ENCODE results near the gene PLGRKT. TPM values are rescaled to one million over a fixed set of nuclear protein-coding genes. Genes with fewer than 3 reads are reported as not detected.

PLGRKT gene
- total and polyA plus RNA-seq, 9 donors = 2.9 to 35.8 (median 13.3) TPM

GRCh38 chr9:5459289-5459829, 21.6 kb upstream of the PLGRKT start:
- H3K27ac ChIP-seq = no peak overlapping the region
- no peak for DNase-seq
- intact Hi-C loops (cut with DNase I) = loop anchor here in 3 of 4 donors (5.0 to 10.0 kb wide), 4 partner anchors 55 to 145 kb away; partner anchors contain the start of gene PDCD1LG2 (in 1 of the 3)
- no peaks in the 10 kb centered on the region for H3K36me3 ChIP-seq
- no peak overlapping the region for H3K4me3 ChIP-seq
- no peaks in the 10 kb centered on the region for H3K27me3 ChIP-seq
- whole genome bisulfite sequencing, 3 donors = 80 to 82% (median 81%) methylated on average over 4 of the region's 4 CpGs
- TF ChIP-seq CTCF (IDR thresholded peaks at IDR 0.05) = no peak
- TF ChIP-seq EP300 (IDR thresholded peaks at IDR 0.05) = no peak
- no peaks in the 10 kb centered on the region for H3K4me1 ChIP-seq (ENCODE audit: insufficient read depth)
- H3K9me3 ChIP-seq = no peaks in the 10 kb centered on the region

GRCh38 chr9:5455181-5455580, 17.5 kb upstream of the PLGRKT start:
- Histone ChIP-seq H3K4me1 (ENCODE audit: insufficient read depth) (no peaks in the 10 kb centered on the region), H3K9me3 (no peaks in the 10 kb centered on the region), H3K36me3 (no peaks in the 10 kb centered on the region), H3K4me3 (no peak overlapping the region), H3K27ac (no peak overlapping the region), H3K27me3 (no peaks in the 10 kb centered on the region)
- TF ChIP-seq CTCF (IDR thresholded peaks at IDR 0.05) (no peak), EP300 (IDR thresholded peaks at IDR 0.05) (no peak), POLR2A (IDR thresholded peaks at IDR 0.05) (no peak)
- intact Hi-C loops (cut with DNase I) = loop anchor here in 3 of 4 donors (5.0 to 10.0 kb wide), 4 partner anchors 60 to 150 kb away; partner anchors contain the start of gene PDCD1LG2 (in 1 of the 3)
- 50 to 60% (median 55%) methylated on average over 2 of the region's 2 CpGs for WGBS, 3 donors
- DNase-seq = no peak

- H3K27me3 ChIP-seq = no peaks in the 10 kb centered on the region
- no peak overlapping the region for H3K4me3 ChIP-seq
- H3K36me3 ChIP-seq = no peaks in the 10 kb centered on the region
- WGBS, 3 donors = 38 to 55% (median 42%) methylated on average over 2 of the region's 2 CpGs
- H3K27ac ChIP-seq = no peak overlapping the region
- TF ChIP-seq EP300 (IDR thresholded peaks at IDR 0.05) (no peak), POLR2A (IDR thresholded peaks at IDR 0.05) (no peak), CTCF (IDR thresholded peaks at IDR 0.05) (no peak)
- no peaks in the 10 kb centered on the region for H3K9me3 ChIP-seq
- DNase-seq = no peak
- intact Hi-C loops (cut with DNase I) = loop anchor here in 2 of 4 donors (10.0 kb wide), 3 partner anchors 61 to 151 kb away; partner anchors contain the start of gene PDCD1LG2 (in 1 of the 2)
- H3K4me1 ChIP-seq (ENCODE audit: insufficient read depth) = no peaks in the 10 kb centered on the region
Observed at GRCh38 chr9:5453673-5454072, 15.9 kb upstream of the PLGRKT start.

- WGBS, 3 donors = 94 to 95% (median 95%) methylated on average over 2 of the region's 2 CpGs
- DNase-seq = no peak
- Histone ChIP-seq H3K9me3 (no peaks in the 10 kb centered on the region), H3K4me3 (no peak overlapping the region), H3K36me3 (no peaks in the 10 kb centered on the region), H3K27me3 (no peaks in the 10 kb centered on the region), H3K27ac (no peak overlapping the region), H3K4me1 (ENCODE audit: insufficient read depth) (no peaks in the 10 kb centered on the region)
- no peak for TF ChIP-seq POLR2A (IDR thresholded peaks at IDR 0.05)
- TF ChIP-seq CTCF (IDR thresholded peaks at IDR 0.05) = no peak
- no peak for TF ChIP-seq EP300 (IDR thresholded peaks at IDR 0.05)
- intact Hi-C loops (cut with DNase I) = loop anchor here in 2 of 4 donors (10.0 kb wide), 3 partner anchors 62 to 152 kb away; partner anchors contain the start of gene PDCD1LG2 (in 1 of the 2)
Observed at GRCh38 chr9:5453004-5453403, 15.3 kb upstream of the PLGRKT start.
